ENCODE data around the gene CRK.
"Not testable (repeated sequence)": the region's sequence is repeated elsewhere in the genome, so short reads cannot be mapped to it uniquely, and the experiment has no call there.

Gene CRK

DNA sequence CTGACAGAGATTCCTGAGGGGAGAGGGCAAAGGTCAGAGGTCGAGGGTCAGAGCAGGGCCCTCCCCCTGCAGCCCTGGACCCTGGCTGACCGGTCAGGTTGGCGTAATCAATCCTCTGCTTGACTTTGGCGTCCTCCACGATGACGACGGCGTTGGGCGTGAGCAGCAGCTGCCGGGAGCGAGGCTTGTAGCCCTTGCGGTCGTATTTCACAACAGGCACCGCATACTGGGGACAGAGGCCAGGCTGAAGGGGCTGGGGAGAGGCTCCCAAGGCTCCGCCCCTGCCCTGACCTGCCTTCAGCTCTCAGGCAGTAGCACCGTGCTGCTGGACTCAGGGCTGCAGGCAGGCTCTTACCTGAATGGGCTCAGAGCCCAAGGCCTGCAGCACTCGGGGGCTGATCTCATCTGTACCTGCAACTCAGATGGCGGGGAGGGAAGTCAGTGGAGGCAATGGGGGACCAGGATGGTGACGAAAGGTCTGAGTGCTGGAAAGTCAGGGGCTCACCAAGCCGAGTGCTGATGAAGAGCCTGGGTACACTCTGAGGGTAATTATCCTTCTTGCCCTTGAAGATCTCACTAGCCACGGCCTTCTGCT, 12.0 kb upstream of the CRK start:
- DNase-seq (ENCODE audit: low read depth) = no peak

DNA sequence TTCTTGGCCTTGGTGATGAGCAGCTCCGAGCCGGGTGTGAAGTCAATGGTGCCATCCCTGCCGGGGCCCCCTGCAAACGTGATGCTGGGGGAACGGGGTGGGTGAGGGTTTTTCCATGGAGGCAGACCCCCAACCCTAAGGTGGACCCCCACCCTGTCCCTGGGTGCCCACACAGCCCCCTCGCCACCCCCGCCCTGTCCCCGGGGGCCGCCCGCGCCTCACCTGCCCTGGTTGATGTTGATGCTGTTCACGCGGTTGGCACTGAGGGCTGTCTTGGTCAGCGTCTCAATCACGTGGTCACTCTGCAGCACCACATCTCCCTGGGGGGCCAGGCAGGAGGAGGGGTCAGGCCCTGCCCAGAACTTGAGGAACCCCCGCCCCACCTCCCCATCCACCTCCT, 11.2 kb upstream of the CRK start:
- DNase-seq (ENCODE audit: low read depth) = no peak

DNA sequence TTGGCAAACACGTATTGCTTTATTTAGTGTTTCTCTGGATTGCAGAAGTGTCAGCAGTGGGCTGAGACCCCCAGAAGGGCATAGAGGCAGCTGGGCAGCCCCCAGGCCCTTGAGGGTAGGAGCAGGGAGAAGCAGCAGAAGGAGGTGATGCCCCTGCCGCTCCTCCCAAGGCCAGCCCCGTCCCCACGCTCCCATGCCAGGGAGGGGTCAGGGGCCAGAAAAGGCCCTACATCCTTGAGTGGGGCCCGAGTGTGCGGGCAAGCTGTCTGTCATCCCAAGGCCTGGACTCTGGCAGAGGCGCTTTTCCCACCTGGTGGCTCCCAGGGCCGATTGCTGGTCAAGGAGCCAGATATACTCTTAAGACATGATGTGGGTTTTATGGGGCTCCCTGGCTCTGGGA, 8.2 kb upstream of the CRK start:
- DNase-seq (ENCODE audit: low read depth) = no peak

DNA sequence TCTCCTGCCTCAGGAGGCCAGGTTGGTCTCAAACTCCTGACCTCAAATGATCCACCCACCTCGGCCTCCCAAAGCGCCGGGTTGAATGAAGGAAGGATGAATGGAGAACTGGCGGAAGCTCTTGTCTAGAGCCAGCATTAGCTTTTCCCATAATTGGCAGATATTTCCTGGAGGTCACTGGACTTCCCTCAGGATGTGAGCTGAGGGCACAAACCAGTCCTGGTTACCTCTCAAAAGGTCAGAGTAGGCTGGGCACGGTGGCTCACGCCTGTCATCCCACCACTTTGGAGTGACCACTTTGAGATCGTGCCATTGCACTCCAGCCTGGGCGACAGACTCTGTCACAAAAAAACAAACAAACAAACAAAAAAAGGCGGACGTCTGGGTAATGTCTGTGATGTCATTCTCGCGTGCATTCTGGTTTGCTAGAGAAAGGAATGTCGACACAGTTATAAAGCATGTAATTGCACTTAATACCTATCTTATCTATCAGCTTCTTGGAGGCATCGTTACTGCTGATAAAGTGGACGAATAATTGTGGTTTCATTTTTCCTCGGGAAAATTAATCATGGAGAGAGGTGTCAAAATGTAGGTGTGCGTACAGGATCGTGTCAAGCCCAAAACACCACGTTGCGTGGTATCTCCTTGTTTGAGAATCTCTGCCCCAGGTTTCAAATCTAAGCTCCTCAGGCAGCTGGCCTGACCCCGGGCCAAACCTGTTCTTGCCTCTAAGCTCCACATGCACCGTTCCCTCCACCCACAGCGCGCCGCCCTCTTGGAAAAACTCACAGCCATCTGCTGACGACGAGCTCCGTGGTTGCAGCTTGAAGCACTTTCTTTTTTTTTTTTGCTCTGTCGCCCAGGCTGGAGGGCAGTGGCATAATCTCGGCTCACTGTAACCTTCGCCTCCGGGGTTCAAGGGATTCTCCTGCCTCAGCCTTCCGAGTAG, 6.4 kb upstream of the CRK start:
- DNase-seq (ENCODE audit: low read depth) = no peak

DNA sequence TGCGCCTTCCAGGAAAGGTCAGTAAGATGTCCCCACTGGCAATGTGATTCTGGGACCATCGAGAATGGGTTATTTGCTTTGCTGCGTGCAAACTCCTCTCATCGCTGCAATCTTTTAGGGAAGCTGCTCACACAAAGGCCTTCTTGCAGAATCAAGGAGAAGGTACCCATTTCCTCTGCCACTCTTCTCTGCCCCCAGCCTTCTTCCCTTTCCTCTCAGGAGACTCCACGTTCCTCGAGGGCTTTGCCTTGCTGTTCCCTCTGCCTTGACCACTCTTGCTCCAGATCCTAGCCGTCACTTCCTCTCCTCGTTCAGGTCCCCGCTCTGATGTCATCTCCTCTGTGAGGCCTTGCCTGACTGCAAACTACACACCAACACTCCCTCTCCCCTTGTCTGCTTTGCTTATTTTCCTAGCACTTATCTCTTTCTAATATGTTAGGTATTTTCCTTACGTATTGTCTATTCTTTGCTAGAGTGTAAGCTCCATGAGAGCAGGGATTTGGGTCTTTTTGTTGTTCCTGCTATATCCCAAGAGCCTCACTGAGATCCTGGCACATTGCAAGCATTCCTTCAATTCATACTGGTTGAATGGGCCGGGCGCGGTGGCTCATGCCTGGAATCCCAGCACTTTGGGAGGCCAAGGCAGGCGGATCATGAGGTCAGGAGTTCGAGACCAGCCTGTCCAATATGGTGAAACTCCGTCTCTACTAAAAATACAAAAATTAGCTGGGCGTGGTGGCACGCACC, 5.3 kb upstream of the CRK start:
- DNase-seq (ENCODE audit: low read depth) = no peak

DNA sequence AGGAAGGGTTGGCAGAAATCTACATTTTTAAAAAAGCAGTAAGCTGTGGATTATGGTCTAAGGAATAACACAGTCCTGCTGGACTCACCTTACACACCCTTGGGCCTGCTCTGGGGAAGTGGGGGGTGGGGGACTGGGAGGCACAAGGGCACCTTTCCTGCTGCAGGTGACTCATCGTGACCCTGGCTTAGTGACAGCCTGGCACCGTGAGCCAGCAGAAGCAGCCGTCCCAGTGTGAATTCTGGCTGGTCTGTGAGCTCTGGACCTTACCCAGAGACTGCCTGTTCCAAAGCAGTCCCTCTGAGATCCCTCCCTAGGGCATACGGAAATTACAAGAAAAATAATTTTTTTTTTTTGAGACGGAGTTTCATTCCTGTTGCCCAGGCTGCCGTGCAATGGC, 4.2 kb upstream of the CRK start:
- no peak for DNase-seq (ENCODE audit: low read depth)

DNA sequence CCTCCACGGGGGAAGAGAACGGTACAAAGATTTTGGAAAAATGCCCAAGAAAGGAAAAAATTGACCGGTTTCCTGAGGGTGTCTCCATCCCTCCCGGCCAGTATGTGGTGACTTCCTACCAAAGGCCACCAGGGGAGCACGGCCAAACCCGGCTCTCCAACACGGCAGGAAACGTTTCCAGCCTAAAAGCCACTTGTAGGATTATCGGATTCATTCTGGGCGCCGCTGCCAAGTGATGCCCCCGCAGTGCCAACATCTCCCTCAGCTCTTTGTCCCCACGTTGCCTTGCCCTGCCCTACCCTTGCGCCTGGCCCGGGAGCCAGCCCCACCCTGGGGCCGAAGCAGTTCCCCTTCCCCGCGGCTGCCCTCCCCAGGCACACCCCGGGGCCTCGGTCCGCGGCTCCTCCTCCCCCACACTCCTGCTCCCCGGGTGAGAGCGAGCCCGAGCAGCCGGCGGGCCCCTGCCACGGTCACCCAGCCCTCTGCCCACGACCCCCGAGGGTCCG, 688 bp downstream of the CRK start:
- peak; percentile 18 for DNase-seq (ENCODE audit: low read depth)

DNA sequence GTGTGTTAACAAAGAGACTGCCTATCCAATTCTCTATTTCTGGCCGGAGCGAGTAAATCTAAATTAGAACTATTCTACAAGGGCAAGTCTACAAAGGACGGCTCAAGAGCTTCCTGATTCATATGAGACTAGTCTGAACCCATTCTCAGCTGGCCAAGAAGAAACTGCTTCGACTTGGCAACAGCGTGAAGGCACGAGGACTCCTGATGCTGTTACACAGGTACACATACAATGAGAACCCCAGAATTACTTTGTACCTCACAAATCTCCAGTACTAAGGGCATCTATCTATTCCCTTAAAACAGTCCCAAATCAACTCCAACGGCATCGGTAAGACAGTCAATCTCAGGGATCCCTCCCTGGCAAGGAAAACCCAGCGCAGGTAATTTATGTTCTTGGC, 1.5 kb downstream of the CRK start:
- no peak for DNase-seq (ENCODE audit: low read depth)

DNA sequence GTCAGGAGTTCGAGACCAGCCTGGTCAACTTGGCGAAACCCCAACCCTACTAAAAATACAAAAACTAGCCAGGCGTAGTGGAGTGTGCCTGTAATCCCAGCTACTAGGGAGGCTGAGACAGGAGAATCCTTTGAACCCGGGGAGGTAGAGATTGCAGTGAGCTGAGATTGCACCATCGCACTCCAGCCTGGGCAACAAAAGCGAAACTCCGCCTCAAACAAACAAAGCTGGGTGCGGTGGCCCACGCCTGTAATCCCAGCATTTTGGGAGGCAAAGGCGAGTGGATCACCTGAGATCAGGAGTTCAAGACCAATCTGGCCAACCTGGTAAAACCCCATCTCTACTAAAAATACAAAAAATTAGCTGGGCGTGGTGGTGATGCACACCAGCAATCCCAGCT, 2.3 kb downstream of the CRK start:
- not testable (repeated sequence) for DNase-seq (ENCODE audit: low read depth)

DNA sequence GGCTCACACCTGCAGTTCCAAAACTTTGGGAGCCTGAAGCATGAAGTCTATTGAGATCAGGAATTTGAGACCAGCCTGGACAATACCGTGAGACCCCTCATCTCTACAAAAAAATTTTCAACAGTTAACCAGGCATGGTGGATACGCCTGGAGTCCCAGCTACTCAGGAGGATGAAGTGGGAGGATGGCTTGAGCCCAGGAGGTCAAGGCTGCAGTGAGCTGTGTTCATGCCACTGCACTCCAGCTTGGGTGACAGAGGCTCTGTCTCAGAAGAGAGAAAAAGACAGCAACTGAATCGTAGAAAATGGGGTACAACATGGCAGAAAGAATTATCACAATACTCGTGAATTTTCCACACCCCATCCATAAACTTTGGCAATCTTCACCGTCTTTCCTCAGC, 3.2 kb downstream of the CRK start:
- DNase-seq (ENCODE audit: low read depth) = no peak

DNA sequence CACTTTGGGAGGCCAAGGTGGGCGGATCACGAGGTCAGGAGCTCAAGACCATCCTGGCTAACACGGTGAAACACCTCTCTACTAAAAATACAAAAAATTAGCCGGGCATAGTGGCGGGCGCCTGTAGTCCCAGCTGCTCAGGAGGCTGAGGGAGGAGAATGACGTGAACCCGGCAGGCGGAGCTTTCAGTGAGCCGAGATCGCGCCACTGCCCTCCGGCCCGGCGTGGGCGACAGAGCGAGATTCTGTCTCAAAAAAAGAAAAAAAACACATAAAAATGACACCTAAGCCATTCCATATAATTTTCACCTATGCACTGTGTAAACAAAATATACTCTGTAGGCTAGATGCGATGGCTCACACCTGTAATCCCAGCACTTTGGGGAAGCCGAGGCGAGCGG, 5.8 kb downstream of the CRK start:
- not testable (repeated sequence) for DNase-seq (ENCODE audit: low read depth)

DNA sequence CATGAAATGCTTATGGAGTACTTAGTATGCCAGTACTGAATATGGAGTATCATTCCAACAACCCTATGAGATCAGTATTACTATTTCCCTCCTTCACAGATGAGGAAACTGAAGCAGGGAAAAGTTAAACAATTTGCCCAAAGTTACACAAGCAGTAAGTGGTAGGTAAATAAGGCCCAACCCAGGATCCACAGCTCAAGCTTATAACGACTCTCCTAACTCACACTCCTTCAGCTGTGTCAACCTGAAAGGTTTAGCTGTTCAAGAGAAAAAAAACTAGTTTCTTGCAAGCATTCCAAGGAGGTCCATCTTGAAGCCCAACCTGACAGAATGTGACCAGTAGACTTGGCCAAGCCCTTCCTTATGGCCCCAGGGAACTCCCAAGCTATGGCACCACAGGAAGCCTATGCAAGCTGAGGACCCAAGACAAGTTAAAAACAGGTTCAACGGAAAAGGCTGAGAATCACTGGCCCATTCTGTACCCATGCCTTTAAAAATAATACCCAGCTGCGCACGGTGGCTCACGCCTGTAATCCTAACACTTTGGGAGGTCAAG, 6.5 kb downstream of the CRK start:
- DNase-seq (ENCODE audit: low read depth) = no peak

DNA sequence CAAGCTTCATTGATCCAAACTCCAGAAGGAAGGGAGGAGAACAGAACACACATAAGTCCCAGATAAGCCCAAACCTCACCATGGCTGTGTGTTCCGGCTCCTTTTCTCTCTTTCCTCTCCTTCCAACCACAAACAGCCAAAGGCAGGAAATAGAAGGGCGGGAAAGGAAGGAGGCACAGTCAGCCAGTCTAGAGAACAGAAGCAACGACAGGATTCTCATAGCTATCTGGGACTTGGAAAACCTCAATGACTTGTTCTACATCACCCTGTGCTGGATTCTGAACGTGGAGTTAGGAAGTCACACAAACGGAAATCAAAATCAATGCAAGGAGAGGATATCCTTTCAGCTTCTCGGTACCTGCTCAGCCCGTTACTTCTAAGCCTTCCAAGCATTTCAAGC, 9.0 kb downstream of the CRK start:
- DNase-seq (ENCODE audit: low read depth) = no peak

DNA sequence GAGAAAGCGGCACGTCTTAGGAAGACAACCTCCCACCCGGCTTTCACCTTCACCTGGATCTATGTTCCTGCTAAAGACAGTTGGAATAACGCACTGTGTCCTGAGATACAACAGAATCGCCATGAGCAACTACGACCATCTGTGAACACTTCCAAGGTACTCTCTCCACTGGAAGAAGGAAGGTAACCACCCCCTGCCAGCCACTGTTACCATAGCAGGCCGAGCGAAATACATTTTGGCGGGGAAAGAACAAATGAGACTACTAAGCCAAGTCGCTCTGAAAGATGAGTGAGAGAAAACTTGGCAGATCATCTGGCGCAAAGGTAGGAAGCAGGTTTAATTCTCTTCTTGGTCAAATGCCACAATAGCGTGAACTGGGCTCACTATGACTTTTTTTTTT, 9.8 kb downstream of the CRK start:
- no peak for DNase-seq (ENCODE audit: low read depth)

DNA sequence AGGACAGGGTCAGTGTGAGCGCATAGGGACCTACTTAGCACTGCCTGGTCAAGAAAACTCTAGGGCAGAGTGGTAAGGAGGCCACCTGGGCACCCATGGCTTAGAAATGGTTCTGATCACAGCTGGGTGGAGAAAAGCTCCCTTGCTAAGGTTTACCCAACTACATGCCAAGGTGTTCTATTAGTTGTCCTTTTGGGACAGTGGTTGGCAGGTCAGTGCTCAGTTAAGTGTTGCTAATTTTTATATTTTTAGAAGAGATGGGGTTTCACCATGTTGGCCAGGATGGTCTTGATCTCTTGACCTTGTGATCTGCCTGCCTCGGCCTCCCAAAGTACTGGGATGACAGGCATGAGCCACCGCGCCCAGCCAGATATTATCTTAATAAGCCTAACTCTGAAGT, 10.3 kb downstream of the CRK start:
- not testable (repeated sequence) for DNase-seq (ENCODE audit: low read depth)

DNA sequence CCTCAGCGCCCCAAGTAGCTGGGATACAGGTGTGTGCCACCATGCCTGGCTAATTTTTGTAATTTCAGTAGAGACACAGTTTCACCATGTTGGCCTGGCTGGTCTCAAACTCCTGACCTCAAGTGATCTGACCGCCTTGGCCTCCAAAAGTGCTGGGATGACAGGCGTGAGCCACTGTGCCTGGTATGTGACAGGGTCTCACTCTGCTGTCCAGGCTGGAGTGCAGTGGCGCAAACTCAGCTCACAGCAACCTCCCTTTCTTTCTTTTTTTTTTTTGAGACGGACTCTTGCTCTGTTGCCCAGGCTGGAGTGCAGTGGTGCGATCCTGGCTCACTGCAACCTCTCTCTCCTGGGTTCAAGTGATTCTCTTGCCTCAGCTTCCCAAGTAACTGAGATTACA, 13.3 kb downstream of the CRK start:
- not testable (repeated sequence) for DNase-seq (ENCODE audit: low read depth)

DNA sequence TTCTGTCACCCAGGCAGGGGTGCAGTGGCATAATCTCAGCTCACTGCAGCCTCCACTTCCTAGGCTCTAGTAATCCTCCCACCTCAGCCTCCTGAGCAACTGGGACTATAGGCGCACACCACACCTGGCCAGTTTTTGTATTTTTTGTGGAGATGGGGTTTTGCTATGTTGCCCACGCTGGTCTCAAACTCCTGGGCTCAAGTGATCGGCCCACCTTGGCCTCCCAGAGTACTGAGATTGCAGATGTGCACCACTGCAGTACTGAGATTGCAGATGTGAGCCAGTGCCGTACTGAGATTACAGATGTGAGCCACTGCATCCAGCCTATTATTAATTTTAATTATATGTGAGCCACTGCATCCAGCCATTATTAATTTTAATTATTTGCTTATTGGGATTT, 13.8 kb downstream of the CRK start:
- no peak for DNase-seq (ENCODE audit: low read depth)

DNA sequence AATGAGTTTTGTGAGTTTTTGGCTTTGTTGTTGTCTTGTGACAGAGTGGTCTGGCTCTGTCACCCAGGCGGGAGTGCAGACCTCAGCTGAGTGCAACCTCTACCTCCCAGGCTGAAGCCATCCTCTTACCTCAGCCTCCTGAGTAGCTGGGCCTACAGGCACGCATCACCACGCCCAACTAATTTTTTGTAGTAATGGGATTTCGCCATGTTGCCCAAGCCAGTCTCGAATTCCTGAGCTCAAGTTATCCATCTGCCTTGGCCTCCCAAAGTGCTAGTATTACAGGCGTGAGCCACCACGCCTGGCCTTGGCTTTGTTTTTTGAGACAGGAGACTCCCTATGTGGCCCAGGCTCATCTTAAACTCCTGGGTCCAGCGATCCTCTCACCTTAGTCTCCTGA, 15.1 kb downstream of the CRK start:
- DNase-seq (ENCODE audit: low read depth) = no peak

DNA sequence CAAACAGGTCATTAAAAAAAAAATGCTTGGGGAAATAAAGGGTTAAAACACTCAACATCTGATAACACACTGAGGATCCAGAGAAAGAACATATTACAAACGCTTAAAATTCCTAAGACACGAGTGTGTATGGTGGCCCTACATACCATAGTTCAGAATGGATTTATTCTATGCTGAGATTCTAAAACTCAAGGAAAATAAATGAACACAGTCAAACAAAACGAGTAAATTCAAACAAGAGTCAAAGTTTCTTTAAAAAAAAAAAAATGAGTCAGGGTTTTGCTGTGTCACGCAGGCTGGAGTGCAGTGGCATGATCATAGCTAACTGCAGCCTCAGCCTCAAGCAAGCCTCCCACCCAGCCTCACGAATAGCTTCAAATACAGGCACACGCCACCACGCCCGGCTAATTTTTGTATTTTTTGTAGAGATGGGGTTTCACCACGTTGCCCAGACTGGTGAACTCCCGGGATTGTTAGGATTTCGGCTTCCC, 17.4 kb downstream of the CRK start:
- no peak for DNase-seq (ENCODE audit: low read depth)

DNA sequence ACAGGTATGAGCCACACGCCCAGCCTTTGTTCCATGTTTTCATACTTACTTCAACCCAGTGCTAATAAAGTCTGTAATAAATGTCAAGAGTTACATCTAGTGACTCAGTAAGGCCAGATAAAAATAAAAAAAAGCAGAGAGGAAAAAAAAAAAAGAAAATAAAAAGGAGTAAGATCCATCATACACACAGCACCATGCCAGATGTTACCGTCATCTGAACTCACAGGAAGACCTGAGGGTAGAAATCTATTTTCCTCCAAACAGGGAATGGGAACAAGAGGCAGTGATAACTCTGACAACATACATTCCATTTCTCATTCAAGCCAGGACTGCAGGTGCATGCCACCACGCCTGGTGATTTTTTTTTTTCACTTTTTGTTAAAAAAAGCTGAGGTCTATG, 20.7 kb downstream of the CRK start:
- DNase-seq (ENCODE audit: low read depth) = no peak

DNA sequence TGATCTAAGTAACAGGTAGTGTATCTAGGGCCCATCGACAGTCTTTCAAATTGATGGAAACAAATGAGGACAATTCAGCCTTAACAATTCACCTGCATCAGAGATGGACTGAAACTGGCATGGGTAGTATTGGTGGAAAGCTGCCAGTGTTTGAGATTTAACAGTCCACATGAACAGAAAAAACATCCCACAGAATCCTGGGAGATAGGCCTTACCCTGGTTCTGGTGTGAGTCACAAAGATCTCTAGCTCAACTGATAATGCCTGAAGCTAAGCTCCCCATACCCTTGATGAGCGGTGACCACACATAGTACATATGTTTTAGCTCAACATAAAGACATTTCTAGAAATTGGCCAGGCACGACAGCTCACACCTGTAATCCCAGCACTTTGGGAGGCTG, 21.9 kb downstream of the CRK start:
- DNase-seq (ENCODE audit: low read depth) = no peak

DNA sequence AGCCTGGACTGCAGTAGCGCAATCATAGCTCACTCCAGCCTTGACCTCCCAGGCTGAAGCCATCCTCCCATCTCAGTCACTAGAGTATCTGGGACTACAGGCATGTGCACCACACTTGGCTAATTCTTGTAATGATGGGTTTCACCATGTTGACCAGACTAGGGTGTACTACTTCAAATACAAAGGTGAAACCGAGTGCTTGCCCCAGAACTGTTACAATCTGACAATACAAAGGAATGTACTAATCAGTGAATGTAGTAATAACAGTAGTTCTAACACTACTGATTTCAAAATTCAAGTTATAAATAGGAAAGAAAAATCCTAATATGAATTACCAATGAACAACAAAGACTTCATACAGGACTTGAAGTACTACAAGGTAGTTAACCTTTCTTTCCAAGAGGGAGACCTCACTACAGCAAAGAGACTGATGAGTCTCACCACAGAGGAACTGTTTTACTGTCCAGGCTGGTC, 24.4 kb downstream of the CRK start:
- DNase-seq (ENCODE audit: low read depth) = no peak

All from stimulated activated CD8-positive, alpha-beta memory T cell treated with anti-CD3 and anti-CD28 coated beads, Interleukin-12 subunit alpha, Interleukin-12 subunit beta, amount 100 ng/mL, for 4 hours (primary cell).